NCI-H2171 (cell line): ENCODE measurements around the gene CD48.
"Not testable (repeated sequence)": the region's sequence is repeated elsewhere in the genome, so short reads cannot be mapped to it uniquely, and the experiment has no call there.

Experiments used
- DNase-seq: peaks from one replicate; lab custom pipeline; 2025; lab: John Stamatoyannopoulos, UW

Gene CD48

DNA sequence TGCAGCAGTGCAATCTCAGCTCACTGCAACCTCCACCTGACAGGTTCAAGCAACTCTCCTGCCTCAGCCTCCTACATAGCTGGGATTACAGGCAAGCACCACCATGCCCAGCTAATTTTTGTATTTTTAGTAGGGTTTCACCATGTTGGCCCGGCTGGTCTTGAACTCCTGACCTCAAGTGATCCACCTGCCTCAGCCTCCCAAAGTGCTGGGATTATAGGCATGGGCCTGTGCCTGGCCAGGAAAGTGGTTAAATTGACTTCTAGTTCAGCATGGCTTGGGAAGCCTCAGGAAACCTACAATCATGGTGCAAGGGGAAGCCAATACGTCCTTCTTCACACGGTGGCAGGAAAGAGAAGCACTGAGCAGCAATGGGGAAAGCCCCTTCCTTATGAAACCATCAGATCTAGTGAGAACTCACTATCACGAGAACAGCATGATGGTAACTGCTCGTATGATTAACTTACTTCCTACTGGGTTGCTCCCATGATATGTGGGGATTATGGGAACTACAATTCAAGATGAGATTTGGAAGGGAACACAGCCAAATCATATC, 981 bp upstream of the CD48 start:
- not testable (repeated sequence) for DNase-seq

- no peak for DNase-seq
Measured at GRCh38 chr1:160711276-160711601, 383 bp downstream of the CD48 start.

- DNase-seq = no peak
Measured at GRCh38 chr1:160710517-160711252, 937 bp downstream of the CD48 start.

GRCh38 chr1:160709715-160710114, 1.9 kb downstream of the CD48 start:
- no peak for DNase-seq

DNA sequence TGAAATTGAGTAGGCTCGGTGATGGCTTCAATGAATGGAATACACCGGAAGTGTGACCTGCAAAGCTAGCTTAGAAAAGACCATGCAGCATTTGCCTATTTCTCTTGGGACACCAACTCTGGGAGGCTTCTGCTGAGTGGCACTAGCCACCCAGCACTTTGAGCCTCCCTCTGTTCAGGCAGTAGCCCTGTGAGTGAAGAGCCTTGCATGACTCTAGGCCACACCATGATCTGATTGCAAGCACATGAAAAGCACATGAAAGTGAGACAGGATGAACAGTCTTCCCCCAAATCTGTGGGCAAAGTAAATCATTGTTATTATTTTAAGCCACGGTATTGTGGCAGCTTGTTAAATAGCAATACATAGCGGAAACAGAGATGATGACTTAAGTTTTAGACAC, 2.8 kb downstream of the CD48 start:
- DNase-seq = no peak

DNA sequence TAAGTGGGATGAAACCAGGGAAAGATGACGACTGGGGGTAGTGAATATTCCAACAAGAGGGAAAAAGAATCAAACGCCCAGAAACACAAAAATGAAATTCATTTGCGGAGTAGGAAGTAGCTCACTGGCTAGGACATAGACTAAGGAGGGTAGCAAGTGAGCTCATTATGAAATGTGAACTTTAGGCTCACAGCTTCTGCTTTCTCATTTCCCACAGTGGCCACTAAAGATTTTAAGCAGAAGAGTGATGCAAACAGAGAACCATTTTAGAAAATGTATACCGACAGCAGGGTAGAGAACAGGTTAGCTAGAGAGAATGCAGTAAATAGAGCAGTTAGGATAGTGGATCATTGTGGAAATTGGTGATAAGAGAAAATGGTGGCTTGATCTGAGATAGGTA, 3.5 kb downstream of the CD48 start:
- no peak for DNase-seq

DNA sequence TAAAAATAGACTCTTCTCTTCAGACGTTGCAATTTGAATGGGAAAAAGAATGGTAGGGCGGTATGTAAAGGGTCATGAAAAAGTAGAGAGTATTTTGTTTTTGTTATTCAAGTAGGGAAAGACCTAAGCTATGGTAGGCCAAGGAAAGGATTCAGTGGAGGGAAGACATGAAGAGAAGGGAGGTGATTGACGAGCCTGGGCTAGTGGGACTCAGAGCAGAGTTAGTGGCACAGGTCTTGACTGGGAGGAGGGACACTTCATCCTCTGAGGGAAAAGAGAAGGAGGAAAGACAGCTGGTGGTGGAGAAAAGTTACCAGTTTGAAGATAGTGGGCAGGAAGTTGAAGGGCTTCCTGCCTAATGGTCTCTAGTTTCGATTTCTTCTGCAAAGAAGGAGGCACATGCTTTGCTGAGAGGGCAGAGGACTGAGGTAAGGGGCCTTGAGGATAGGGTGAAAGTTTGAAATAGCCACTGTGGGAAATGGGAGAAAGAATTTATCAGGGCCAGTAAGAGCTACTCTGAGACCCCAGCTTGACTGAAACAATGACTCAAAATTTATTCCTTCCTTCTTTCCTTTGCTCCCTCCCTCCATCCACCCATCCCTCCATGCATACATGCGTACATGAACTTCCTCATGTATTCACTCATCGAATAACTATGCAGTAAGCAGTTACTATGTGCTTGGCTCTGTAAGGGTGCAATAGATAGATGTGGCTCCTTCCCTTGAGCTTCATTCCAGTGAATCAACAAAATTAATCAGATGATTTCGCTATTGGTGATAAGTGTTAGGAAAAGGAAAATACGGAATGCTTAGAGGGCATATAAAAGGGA, 4.2 kb downstream of the CD48 start:
- DNase-seq = no peak

DNA sequence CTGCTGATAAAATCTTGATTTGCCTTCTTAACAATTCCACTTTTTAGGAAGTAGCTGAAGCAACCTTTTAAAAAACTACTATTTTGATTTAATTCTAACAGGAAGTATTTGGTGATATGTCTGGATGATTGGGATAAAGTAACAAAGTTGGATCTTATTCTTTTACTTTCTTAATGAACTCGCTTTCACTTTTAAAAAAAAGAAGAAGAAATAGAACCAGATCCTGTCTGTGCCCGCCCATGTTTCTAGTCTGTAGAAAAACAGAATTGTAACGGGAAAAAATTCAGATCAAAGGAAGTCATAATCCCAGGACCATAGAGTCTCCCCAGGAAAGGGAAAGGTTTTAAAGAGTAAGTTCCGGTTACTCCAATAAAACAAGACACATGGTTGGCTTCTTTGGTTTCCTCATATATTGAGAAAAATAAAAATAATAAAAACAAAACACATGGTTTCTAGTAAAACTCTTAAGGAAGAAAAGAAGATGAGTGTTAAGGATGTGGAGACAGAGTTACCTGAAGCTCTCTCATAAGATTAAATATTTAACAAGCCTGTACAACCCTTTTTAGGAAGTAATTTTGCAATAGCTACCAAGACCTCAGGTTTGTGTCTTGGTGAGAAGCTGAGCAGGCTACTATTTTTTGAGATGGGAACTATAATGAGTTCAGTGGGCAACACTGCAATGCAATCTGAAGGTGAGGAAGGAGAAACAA, 4.9 kb downstream of the CD48 start:
- no peak for DNase-seq

DNA sequence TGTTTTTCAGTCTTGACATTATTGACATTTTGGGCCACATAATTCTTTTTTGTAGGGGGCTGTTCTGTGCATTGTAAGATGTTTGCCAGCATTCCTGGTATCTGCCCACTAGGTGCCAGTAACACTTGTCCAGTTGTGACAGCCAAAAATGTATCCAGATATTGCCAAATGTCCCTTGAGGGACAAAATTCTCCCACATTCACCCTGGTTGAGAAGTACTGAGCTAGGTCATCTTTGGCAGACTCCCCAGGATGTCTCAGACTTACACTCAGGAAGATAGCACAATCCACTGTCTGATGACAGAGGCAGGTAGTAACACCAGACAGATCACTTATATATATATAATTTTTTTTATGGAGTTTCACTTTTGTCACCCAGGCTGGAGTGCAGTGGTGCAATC, 5.9 kb downstream of the CD48 start:
- no peak for DNase-seq

GRCh38 chr1:160705212-160705621, 6.4 kb downstream of the CD48 start:
- DNase-seq = not testable (repeated sequence)

GRCh38 chr1:160704250-160704649, 7.4 kb downstream of the CD48 start:
- no peak for DNase-seq

GRCh38 chr1:160702100-160702499, 9.5 kb downstream of the CD48 start:
- DNase-seq = no peak

- DNase-seq = not testable (repeated sequence)
Measured at GRCh38 chr1:160692390-160692789, 19.2 kb downstream of the CD48 start.

- DNase-seq = no peak
Measured at GRCh38 chr1:160685266-160685665, 26.4 kb downstream of the CD48 start.

- no peak for DNase-seq
Measured at GRCh38 chr1:160682983-160683865, 28.4 kb downstream of the CD48 start.

- no peak for DNase-seq
Measured at GRCh38 chr1:160681891-160682140, 29.8 kb downstream of the CD48 start.

GRCh38 chr1:160681066-160681890, 30.3 kb downstream of the CD48 start:
- no peak for DNase-seq

DNA sequence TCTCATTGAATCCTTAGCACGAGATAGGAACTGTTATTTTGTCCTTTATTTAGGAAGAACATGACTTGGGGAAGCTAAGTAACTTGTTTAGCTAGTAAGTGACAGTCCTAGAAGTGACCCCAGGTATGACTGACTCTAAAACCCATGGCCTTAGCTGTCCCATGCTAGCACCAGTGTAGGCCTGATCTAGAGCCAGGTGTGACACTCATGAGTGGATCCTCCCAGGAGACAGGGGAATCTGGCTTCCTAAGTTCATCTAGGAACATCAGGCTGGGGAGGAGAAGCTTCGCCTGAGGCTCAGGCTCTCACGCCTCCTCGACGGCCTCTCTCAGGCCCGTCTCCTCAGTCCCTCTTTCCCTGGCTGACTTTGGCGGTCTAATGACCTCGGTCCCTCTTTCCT, 31.2 kb downstream of the CD48 start:
- no peak for DNase-seq

DNA sequence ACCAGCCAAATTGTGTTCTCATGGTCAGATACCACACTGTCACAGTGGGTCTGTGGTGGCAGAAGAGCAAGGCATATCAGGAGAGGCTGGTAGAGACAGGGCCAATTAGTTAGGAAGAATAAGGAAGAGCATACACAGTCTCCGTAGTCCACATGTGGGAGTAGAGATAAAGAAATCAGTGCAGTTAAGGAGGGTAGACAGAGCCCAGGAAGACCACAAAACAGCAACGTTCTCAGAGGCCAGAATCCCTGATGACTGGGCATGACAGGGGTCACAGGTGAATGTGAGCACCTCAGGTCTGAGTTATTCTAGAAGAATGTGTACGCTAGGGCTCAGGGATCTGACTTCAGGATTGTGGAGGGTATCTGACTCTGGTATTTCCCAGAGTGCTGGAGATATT, 31.7 kb downstream of the CD48 start:
- DNase-seq = no peak

DNA sequence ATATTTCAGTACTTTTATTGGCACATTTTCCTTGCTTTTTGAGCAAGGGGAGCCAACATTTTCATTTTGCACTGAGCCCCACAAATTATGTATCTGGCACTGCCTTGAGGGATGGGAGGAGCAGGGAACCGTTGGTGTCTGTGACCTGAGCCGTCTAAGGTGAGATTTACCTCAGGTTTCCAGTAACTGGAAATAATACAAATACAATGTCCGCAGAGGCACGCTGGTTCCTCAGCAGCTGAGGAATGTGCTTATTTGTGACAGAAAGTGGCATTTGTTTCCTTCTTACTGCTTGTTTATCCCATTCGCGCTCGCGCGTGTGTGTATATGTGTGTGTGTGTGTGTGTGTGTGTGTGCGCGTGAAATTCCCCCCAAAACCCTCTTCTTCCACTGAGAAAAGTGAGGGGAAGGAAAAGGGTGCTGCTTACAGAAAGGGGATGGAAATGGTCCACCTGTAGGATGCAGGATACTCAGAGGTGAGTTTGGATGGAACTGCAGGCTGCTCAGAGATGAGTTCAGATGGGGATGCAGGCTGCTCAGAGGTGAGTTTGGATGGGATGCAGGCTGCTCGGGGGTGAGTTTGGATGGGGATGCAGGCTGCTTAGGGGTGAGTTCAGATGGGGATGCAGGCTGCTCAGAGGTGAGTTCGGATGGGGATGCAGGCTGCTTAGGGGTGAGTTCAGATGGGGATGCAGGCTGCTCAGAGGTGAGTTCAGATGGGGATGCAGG, 34.6 kb downstream of the CD48 start:
- DNase-seq = no peak
